Cardiac septum (tissue), 1 donor: Measurements from ENCODE around the gene DCK. TPM values are rescaled to one million over a fixed set of nuclear protein-coding genes. Genes with fewer than 3 reads are reported as not detected.
"Not testable (repeated sequence)": the region's sequence is repeated elsewhere in the genome, so short reads cannot be mapped to it uniquely, and the experiment has no call there.

Source experiments
- DNase-seq: peaks from one replicate; pipeline ENCODE4 v3.0.0-alpha.2; 2020; ENCODE audit warnings: low spot score
- intact Hi-C: fragments of 100-400 bp; cut with DNase I; formaldehyde crosslinking; loops from one replicate; pipeline ENCODE4 v1.14.0; 2022
- total RNA-seq: library from RNA; stranded (reverse); fragmentation: NEBNext Ultra II Directional; extraction: Animal tissue kit (Norgen Biotek cat#: 25700); gene quantifications from one replicate; pipeline ENCODE4 v1.2.1, GENCODE V29; 2021
- donor health status: DM: no; HTN: no; CAD: no.

The DCK gene
- total RNA-seq, 1 donor from 2014 or later: 7.1 TPM

GRCh38 chr4:70997036-70997435 lies 3.6 kb downstream of the DCK start:
- intact Hi-C loops: no loop called here

DNA sequence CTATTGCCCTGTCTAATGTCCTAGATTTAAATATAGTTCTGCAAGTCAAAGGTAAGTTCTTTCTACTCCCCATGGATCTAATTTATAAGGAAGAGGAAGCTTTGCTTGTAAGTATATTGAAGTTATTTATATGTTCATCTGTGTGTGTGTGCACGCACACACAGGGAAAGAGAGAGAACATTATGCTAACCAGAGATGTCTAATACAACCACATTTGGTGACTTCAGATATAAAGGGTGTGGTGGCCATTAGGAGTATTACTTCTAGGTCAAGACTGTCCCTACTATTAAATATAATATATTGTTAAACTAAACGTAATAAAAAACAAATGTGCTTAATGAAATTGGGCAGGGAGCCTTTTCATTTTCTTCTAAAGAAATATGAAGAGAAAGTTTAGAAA lies 4.1 kb downstream of the DCK start:
- no peak for DNase-seq
- intact Hi-C loops: no loop called here

More at GRCh38 chr4:70997036-70997435, 3.6 kb downstream of the DCK start:
- DNase-seq: no peak

- intact Hi-C loops, DNase-seq: not testable (repeated sequence)
These were observed 6.2 kb downstream of the DCK start for GRCh38 chr4:70999639-71000038.

DNA sequence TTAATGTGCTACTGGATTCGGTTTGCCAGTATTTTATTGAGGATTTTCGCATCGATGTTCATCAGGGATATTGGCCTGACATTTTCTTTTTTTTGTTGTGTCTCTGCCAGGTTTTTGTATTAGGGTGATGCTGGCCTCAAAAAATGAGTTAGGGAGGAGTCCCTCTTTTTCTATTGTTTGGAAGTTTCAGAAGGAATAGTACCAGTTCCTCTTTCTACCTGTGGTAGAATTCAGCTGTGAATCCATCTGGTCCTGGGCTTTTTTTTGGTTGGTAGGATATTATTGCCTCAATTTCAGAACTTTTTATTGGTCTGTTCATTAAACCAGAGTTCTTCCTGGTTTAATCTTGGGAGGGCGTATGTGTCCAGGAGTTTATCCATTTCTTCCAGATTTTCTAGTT lies 7.9 kb downstream of the DCK start:
- intact Hi-C loops, DNase-seq: not testable (repeated sequence)

- DNase-seq: no peak
- intact Hi-C loops: no loop called here
These were observed 10.9 kb downstream of the DCK start for GRCh38 chr4:71004281-71004851.

- not testable (repeated sequence) for DNase-seq
- intact Hi-C loops: loop anchor here (5.0 kb wide), 1 partner anchor 353 kb away; no protein-coding TSS in a partner anchor
These were observed 11.6 kb downstream of the DCK start for GRCh38 chr4:71005025-71005424.

- intact Hi-C loops: loop anchor here (5.0 kb wide), 1 partner anchor 354 kb away; no protein-coding TSS in a partner anchor
- no peak for DNase-seq
These were observed 12.9 kb downstream of the DCK start for GRCh38 chr4:71006203-71006907.

DNA sequence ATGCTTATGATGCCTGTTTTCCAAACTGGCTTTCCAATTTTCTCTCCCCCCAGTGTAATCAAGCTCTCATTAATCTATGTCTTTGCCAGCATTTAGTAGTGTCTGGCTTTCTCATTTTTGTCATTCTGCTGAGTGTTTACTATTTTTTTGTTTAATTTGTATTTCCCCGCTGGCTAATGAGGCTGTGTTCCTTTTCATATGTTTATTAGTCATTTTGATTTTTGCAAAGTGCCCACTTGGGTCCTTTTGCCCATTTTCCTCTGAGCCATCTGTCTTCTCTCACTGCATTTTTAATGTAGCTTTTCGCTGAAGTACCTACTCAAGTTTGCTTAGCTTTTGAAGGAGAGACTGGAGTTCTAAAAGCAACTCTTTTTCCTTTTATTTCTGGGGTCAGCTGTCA lies 14.7 kb downstream of the DCK start:
- no peak for DNase-seq
- intact Hi-C loops: loop anchor here (5.0 kb wide), 1 partner anchor 356 kb away; no protein-coding TSS in a partner anchor

DNA sequence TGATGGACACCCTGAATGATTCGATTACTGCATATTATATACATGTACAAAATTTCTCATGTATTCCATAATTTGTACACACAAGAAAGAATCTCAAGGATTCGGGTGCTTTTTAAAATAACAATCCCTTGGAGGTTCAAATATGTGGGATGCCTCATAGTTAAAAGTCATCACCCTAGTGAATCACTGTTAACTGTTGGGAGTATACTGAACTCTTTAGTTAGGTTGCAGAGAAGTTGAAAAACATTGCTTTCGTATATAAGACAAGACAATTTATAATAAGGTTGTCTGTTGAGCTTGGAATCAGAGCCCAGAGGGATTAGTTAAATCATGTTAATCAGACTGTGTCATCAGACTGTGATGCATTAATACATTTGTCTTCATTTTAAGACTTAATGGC lies 15.6 kb downstream of the DCK start:
- intact Hi-C loops: loop anchor here (5.0 kb wide), 1 partner anchor 357 kb away; no protein-coding TSS in a partner anchor
- DNase-seq: no peak

DNA sequence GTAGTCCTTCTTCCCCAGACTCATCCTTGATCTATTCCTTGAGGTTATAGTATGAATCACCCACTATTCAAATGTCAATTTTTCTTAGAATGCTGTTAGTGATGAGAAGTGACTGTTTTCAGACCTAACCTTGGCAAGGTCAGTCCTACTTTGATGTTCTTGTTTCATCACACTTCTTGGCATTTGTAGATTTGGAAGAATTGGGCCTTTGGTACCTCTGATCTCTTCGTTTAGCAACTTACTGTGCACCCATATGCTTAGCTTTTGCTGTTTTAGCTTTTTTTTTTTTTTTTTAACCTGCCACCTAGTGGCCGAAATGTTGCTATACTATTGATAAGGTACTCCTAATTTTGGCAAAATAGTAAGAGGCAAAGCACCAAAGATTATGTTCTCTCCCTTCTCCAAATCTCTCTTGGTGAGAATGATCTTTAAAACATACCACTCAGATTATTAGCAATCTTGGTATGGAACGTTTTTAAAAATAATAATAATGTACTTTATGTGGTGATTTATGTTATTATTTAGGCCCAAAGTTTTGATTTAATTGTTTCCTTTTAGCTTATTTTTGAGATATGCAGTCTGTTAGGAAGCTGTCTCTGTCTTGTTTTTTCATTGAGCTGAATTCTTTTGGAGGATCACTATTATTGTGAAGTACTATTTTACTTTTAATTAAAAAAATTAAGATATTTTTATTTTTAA lies 16.6 kb downstream of the DCK start:
- intact Hi-C loops: loop anchor here (5.0 kb wide), 1 partner anchor 358 kb away; no protein-coding TSS in a partner anchor
- DNase-seq: no peak

DNA sequence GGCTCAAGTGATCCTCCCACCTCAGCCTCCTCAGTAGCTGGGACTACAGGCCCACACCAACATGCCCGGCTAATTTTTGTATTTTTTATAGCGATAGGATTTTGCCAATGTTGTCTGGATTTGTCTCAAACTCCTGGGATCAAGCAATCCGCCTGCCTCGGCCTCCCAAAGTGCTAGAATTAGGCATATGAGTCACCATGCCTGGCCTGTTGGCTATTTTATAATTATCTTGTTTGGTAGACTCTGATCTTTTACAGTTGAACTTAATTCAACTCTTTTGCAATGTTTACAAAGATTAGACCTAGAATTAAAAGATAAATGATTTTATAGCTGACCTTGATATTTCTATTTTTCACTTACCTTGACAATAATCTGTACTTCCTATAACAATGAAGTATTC lies 18.0 kb downstream of the DCK start:
- no peak for DNase-seq

GRCh38 chr4:71017391-71017790 lies 23.9 kb downstream of the DCK start:
- intact Hi-C loops, DNase-seq: not testable (repeated sequence)

More for the DNA sequence above, 18.0 kb downstream of the DCK start:
- intact Hi-C loops: no loop called here

DNA sequence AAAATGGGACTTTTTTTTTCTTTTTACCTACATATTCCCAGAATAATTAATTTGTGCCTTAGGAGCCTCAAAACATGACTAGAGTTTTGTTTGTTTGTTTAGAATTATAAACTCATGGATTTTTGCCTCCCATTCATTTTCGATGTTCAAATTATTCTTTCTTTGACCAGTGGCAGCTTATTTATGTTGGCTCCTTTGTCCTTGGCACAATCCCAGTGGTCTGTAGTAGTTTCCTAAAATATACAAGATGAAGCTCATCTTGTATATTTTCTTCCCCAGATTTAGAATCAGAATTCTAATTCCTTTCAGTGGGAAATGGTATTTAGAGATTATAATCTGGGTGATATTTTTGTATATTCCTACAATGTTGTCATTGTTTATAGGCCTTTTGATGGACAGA lies 27.2 kb downstream of the DCK start:
- intact Hi-C loops: no loop called here
- no peak for DNase-seq

- intact Hi-C loops: no loop called here
These were observed 32.2 kb downstream of the DCK start for GRCh38 chr4:71025654-71026053.

GRCh38 chr4:71026086-71026485 lies 32.6 kb downstream of the DCK start:
- intact Hi-C loops: no loop called here
- DNase-seq: no peak

More at GRCh38 chr4:71025654-71026053, 32.2 kb downstream of the DCK start:
- DNase-seq: no peak

DNA sequence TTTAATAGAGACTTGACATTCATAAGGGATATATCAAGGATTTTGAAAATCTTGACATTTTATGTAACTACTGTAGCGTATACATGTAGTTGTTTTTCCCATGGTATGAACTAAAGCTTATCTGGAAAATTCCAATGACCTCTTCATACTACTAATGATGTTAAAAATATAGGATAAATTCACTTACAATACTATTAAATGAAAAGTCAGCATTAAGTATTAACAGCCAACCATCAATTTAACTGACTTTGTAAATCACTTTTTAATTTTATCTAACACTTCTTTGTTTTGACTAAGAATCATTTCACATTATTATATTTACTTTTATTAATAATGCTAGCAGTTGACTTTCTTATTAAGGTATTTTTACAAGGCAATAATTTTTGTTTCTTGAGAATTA lies 34.2 kb downstream of the DCK start:
- no peak for DNase-seq
- intact Hi-C loops: no loop called here

DNA sequence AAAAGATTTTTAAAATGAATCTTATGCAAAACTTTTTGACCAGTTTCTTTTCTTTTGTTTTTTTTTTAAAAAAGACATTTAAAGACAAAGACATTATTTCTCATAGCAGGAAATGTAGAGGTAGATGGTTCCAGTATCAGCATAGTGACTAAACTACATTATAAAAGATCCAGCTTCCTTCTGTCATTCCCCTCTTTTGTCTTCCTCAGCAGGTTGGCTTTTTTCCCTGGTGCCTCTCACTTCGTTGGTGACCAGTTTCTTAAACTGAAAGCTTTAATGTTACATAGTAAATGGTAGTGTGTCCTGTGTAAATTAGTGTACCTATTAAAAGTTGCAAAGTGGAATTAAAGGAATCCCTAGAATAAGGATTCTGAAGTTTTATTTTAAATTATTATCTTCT lies 36.1 kb downstream of the DCK start:
- DNase-seq: no peak
- intact Hi-C loops: no loop called here

GRCh38 chr4:71032106-71032505 lies 38.7 kb downstream of the DCK start:
- DNase-seq, intact Hi-C loops: not testable (repeated sequence)

DNA sequence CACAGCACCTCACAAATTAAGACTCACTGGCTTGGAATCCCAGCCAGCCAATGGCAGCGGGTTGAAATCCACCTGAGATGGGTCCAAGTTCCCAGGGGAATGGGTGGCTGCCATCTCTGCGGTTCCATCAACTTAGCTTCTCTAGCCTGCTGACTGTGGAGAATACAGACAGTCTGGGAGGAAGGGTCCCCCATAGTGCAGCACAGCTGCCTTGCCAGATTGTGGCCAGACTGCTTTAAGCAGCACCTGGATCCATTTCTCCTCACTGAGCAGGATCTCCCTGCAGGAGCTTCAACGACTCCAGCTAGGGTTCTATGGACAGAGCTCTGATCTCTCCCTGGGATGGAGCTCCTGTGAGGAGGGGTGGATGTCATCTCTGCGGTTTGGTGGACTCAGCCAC lies 51.8 kb downstream of the DCK start:
- no peak for DNase-seq
- intact Hi-C loops: no loop called here

GRCh38 chr4:71049395-71049794 lies 55.9 kb downstream of the DCK start:
- intact Hi-C loops: no loop called here
- DNase-seq: no peak
